Ectodermal cell (in vitro differentiated cells): ENCODE data around the gene ABCF1.
A peak's percentile ranks its signal among the peaks of the same experiment; 100 is the strongest.

Experiments
- H3K27ac ChIP-seq: 2 replicates; pipeline ENCODE4 v1.7.0; 2013; ENCODE audit warnings: mild to moderate bottlenecking, low read depth, low read length; ENCODE audit not compliant: insufficient read depth, poor library complexity, severe bottlenecking
- H3K27me3 ChIP-seq: 2 replicates; pipeline ENCODE4 v1.7.0; 2013; ENCODE audit warnings: mild to moderate bottlenecking, low read length; ENCODE audit not compliant: insufficient read depth, control insufficient read depth, poor library complexity, severe bottlenecking
- H3K36me3 ChIP-seq: one replicate; pipeline ENCODE4 v1.7.0; 2013; ENCODE audit warnings: low read length; ENCODE audit not compliant: control insufficient read depth, insufficient read depth
- H3K4me1 ChIP-seq: one replicate; pipeline ENCODE4 v1.7.0; 2013; ENCODE audit warnings: low read length; ENCODE audit not compliant: control insufficient read depth, insufficient read depth
- H3K4me3 ChIP-seq: 2 replicates; pipeline ENCODE4 v1.7.0; 2013; ENCODE audit warnings: low read depth, low read length, control low read depth; ENCODE audit not compliant: insufficient read depth
- H3K9me3 ChIP-seq: 2 replicates; pipeline ENCODE4 v1.7.0; 2013; ENCODE audit warnings: mild to moderate bottlenecking, low read length, moderate library complexity; ENCODE audit not compliant: control insufficient read depth
- WGBS, 2 experiments: methylation state at CpG; one replicate each; pipeline ENCODE4 v1.1.7; 2013; ENCODE audit warnings: missing lambda C conversion rate in 2 of 2; 5-methylcytosine and 5-hydroxymethylcytosine counted together

ABCF1 gene

DNA sequence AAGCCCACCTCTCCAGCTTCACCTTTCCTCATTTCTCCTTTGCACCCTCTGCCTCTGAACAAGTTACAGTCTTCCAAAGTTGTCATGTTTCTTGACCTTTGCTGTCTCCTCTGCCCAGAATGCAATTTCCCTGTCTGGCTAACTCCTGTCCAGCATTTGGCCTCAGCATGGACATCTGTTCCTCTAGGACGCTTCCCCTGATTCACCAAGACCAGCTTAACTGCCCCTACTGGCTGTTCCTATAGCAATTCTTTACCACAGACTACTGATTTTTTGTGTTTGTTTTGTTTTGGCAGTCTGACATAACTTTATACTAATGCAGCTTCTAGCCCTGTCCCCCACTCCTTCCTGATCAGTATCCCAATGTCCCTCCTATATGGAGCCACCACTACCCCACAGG lies 28.3 kb upstream of the ABCF1 start:
- no peak overlapping the region for H3K27ac ChIP-seq
- 86 to 91% methylated on average over 1 of the region's 1 CpG for WGBS, 2 experiments
- H3K27me3 ChIP-seq, result peaks cover 8% of the 10 kb centered on the region
- no peaks in the 10 kb centered on the region for H3K9me3 ChIP-seq
- no peak overlapping the region for H3K4me3 ChIP-seq
- no peaks in the 10 kb centered on the region for H3K4me1 ChIP-seq
- peaks cover 7% of the 10 kb centered on the region for H3K36me3 ChIP-seq

DNA sequence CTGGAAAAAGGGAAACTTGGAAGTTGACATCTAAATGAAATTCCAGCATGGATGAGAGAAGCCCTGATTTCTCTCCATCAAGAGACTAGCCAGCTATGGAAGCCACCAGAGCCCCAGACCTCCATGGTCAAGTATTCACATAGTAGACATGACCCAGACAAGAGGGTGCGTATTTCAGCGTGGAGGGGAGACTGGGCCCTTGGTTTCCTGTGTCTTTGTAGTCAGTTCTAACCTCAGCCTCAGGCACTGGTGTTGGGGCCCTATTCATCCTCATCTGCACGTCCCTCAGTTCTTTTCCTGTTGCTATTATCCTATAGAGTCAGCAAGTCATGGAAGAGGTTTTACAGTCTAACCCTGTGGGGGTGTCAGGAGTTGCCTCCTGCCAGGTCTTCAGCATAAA lies 27.4 kb upstream of the ABCF1 start:
- H3K9me3 ChIP-seq, result no peaks in the 10 kb centered on the region
- no peak overlapping the region for H3K27ac ChIP-seq
- WGBS, 2 experiments, result 95 to 96% methylated on average over 3 of the region's 3 CpGs
- H3K4me1 ChIP-seq, result no peaks in the 10 kb centered on the region
- peaks cover 8% of the 10 kb centered on the region for H3K27me3 ChIP-seq
- H3K4me3 ChIP-seq, result no peak overlapping the region
- peaks cover 10% of the 10 kb centered on the region for H3K36me3 ChIP-seq

DNA sequence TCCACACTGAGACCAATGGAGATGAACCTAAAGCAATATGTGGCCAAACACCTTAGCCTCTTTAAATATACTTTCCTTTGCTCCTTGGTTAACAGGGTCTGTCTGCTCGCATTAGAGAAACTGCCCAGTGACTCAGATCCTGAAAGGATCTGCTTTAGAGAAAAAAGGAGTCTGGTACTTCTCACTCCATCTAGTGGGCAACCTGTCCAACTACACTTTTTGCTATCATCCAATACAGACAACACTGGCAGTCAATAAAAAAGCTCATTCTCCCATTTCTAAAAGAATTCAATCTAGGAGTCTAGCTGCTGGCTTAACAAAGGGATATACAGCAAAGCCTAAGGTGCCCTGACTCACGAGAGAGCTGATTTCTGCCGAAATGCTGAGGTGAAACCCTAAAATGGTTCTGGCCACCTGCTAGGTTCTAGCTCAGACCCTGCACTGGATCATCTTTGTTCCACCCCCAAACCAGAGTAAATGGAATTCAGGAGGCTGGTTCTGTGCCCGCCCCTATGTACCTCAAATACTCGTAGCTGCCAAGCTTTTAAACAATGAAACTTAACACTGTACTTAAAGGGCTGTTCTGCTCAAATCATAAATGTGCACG lies 26.5 kb upstream of the ABCF1 start:
- Histone ChIP-seq H3K27me3 (peaks cover 8% of the 10 kb centered on the region), H3K36me3 (peaks cover 10% of the 10 kb centered on the region), H3K4me1 (no peaks in the 10 kb centered on the region), H3K4me3 (no peak overlapping the region), H3K9me3 (no peaks in the 10 kb centered on the region), H3K27ac (no peak overlapping the region)
- WGBS, 2 experiments, result 49 to 54% methylated on average over 6 of the region's 6 CpGs

DNA sequence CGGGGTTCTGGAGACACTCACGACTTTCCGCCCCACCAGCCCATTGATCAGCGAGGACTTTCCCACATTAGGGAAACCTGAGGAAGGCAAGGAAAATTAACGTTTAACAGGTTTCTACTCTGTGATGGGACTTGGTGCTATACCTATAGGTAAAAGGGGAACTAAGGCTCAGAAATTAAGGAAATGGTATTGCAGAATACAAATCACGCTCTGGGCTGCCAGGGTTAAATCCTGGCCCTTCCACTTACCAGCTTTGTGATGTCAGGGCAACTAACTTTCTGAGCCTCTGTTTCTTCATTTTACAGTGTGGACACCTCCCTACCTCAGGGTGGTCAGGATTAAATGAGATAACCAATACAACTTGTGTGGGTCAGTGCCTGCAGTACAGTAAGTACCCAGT lies 23.8 kb upstream of the ABCF1 start:
- H3K27ac ChIP-seq, result no peak overlapping the region
- WGBS, 2 experiments, result 94 to 95% methylated on average over 6 of the region's 6 CpGs
- H3K27me3 ChIP-seq, result peaks cover 1% of the 10 kb centered on the region
- no peaks in the 10 kb centered on the region for H3K9me3 ChIP-seq
- no peaks in the 10 kb centered on the region for H3K4me1 ChIP-seq
- peaks cover 15% of the 10 kb centered on the region for H3K36me3 ChIP-seq
- H3K4me3 ChIP-seq, result no peak overlapping the region

DNA sequence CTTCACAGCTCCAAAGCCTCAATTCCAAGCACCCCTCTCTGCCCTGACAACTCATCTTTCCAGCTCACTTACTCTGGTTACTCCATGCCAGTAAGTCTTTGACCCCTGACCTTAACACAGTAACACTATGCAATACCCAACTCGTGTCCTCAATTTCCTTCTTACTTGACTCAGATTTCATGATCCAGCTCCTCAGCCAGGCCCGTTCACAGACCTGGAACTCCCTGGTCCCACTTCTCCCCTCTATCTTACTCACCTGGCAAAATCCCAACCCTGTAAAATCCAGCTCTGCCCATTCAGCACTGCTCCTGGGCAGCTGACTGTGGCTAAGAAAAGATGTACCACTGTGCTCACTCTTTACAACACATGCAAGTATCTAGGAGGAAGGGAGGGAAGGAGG lies 22.9 kb upstream of the ABCF1 start:
- Histone ChIP-seq H3K36me3 (peaks cover 22% of the 10 kb centered on the region), H3K27ac (no peak overlapping the region), H3K4me1 (no peaks in the 10 kb centered on the region), H3K27me3 (no peaks in the 10 kb centered on the region), H3K4me3 (no peak overlapping the region), H3K9me3 (no peaks in the 10 kb centered on the region)
- WGBS, 2 experiments, result 86 to 88% methylated on average over 2 of the region's 2 CpGs

DNA sequence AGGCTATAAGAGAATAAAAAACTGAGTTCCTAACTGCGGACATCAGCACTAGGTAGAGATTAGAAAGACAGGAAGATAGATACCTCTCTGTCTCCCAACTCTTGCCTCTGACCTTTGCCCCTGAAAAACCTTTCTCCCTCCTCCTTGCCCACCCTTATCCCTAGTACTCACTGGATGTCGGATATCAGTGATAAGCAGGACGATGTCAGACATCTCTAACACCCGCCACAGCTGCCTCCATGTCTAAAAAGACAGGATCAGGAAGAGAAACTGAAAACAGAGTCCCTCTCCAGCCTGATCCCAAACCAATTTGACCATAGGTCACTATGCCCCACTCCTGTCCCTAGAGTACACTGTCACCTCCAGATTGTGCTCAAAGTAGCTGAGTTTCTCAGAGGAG lies 16.8 kb upstream of the ABCF1 start:
- H3K27me3 ChIP-seq, result no peaks in the 10 kb centered on the region
- H3K9me3 ChIP-seq, result no peaks in the 10 kb centered on the region
- H3K36me3 ChIP-seq, result peaks cover 21% of the 10 kb centered on the region
- H3K27ac ChIP-seq, result no peak overlapping the region
- no peak overlapping the region for H3K4me3 ChIP-seq
- WGBS, 2 experiments, result 93 to 97% methylated on average over 4 of the region's 4 CpGs
- peaks cover 9% of the 10 kb centered on the region for H3K4me1 ChIP-seq

DNA sequence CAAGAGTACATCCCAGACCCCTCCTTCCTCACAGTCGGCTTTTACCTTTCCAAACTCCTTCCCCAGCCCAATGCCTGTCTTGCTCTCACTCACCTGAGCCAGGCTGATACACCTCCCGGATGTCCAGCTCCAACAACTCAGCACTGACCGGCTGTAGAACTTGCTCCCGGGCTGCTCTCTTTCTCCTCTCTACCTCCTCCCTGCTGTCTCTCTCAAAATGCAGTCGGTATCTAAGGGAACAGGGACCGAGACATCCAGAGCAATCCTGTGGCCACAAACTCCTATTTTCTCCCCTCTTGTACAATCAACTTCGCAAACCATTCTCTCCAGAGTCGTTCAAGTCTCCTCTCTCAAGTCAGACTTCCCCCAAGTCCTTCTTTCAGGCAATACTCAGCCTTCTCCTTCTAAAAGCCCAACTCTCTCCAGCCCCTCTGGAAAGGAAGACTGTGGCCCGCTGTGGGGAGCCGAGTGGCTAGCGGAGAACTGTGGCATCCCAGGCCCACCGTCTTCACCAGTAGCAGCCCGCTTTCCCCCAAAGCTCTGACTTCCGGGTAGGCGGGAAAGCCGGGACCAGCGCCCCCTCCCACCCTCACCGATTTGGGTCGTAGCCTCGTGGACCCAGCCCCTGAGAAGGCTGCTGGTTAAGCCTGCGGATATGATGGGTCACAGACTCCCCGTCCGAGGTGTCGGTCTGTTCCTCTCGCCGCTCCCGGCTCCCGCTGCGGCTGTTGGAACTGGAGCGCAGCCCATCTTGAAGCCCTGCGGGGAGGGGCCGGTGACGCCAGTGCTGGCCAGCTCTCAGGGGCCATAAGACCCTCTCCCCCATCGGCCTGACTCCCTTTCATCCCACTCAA lies 16.1 kb upstream of the ABCF1 start:
- 12% methylated on average over 34 of the region's 34 CpGs for WGBS, 2 experiments
- Histone ChIP-seq H3K9me3 (no peaks in the 10 kb centered on the region), H3K4me1 (peaks cover 9% of the 10 kb centered on the region), H3K27me3 (no peaks in the 10 kb centered on the region), H3K4me3 (peak overlapping the region; percentile 76), H3K36me3 (peaks cover 21% of the 10 kb centered on the region), H3K27ac (peak overlapping the region; percentile 98)

DNA sequence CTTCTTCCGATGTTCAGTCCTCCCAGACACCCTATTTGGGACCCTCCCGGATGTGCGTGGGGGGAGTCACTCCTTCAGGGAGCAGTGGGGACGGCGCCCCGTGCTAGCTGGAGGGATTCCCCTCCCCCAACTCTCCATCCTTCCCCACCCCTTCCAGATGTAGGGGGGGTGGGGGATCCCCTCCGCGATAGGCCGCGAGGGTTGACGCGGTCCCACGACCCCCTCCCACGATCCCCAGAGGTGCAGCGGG lies 15.5 kb upstream of the ABCF1 start:
- H3K9me3 ChIP-seq, result no peaks in the 10 kb centered on the region
- peak overlapping the region; percentile 98 for H3K27ac ChIP-seq
- H3K27me3 ChIP-seq, result no peaks in the 10 kb centered on the region
- peak overlapping the region; percentile 76 for H3K4me3 ChIP-seq
- WGBS, 2 experiments, result 0% methylated on average over 12 of the region's 15 CpGs
- peaks cover 21% of the 10 kb centered on the region for H3K36me3 ChIP-seq
- peaks cover 9% of the 10 kb centered on the region for H3K4me1 ChIP-seq

DNA sequence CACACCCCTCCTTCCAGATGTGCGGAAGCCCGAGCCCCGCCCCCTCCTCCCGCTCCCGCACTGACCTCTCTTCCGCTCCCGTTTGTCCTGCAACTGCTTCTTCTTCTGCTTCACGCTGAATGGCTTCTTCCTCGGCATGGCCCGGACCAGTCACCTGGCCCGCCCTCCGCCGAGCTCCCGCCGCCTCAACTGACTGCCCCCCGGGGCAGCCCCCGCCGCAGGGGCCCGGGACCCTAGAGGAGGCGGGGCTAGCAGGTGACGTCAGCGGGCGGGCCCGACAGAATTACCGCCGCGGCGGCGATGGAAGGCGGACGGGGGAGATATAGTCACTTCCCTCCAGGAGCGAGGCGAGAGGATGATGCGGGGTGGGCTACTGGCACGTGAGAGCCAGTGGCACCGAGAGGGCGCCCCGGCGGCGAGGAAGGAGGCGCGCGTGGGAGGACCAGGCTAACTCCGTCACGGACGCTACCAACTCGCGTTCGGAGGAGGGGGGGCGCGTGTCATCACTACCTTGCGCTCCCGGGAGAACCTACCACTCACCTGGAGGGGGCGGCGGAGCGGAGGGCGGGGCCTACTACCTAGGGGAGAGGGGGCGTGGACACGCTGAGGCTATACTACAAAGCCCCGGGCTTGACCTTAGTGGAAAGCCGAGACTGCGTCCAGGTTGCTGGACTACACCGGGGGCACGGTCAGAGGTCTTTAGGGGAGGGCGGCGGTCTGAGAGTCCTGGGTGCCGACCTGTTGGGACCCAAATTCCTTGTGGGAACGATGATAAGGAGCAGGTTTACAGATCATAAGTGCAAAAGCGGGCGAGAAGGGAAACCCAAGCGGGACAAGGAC lies 15.0 kb upstream of the ABCF1 start, which contains the start of gene GNL1:
Gene GNL1, minus strand, starts transcription at position 424 of the 840 bp plus-strand sequence. Its CDS starts 286 bp downstream, at position 138.
- Histone ChIP-seq H3K27ac (peak within 1 kb of the TSS; percentile 98), H3K4me1 (peaks cover 9% of the 10 kb centered on the region), H3K27me3 (no peaks in the 10 kb centered on the region), H3K36me3 (peaks cover 18% of the 10 kb centered on the region), H3K4me3 (peak within 1 kb of the TSS; percentile 76), H3K9me3 (no peaks in the 10 kb centered on the region)
- 0% methylated on average over 71 of the region's 71 CpGs for WGBS, 2 experiments
